Measurements from ENCODE around the gene COL16A1.

The COL16A1 gene

GRCh38 chr1:31655104-31655503, 48.7 kb downstream of the COL16A1 start:
- Histone ChIP-seq H3K9me2 (replicated peaks; ENCODE audit: control insufficient read depth, low read length) (no peaks in the 10 kb centered on the region), H3F3A (ENCODE audit: control insufficient read depth, insufficient read depth) (no peaks in the 10 kb centered on the region), H3K9me3 (ENCODE audit: control insufficient read depth, insufficient read depth, low read length) (no peaks in the 10 kb centered on the region), H3K4me2 (ENCODE audit: low read length) (no peak overlapping the region), H3K27me3 (ENCODE audit: control insufficient read depth, low read length) (peaks cover 16% of the 10 kb centered on the region), H3K79me2 (ENCODE audit: control insufficient read depth, low read length) (no peaks in the 10 kb centered on the region), H3K36me3 (ENCODE audit: control insufficient read depth, low read length) (no peaks in the 10 kb centered on the region), H4K20me1 (ENCODE audit: control insufficient read depth, insufficient read depth, low read depth, low read length) (no peaks in the 10 kb centered on the region), H3K27ac (ENCODE audit: low read depth, low read length) (no peak overlapping the region), H3K4me3 (ENCODE audit: low read length) (no peak overlapping the region), H3K4me1 (ENCODE audit: control insufficient read depth, low read length) (no peaks in the 10 kb centered on the region)
- TF ChIP-seq EZH2phosphoT487 (IDR thresholded peaks at IDR 0.05; ENCODE audit: borderline replicate concordance, low read length), result no peak

- Histone ChIP-seq H3K27me3 (ENCODE audit: control insufficient read depth, low read length) (peaks cover 19% of the 10 kb centered on the region), H3K4me2 (ENCODE audit: low read length) (no peak overlapping the region), H3F3A (ENCODE audit: control insufficient read depth, insufficient read depth) (no peaks in the 10 kb centered on the region), H3K4me3 (ENCODE audit: low read length) (no peak overlapping the region), H3K9me2 (replicated peaks; ENCODE audit: control insufficient read depth, low read length) (no peaks in the 10 kb centered on the region), H3K27ac (ENCODE audit: low read depth, low read length) (no peak overlapping the region), H3K9me3 (ENCODE audit: control insufficient read depth, insufficient read depth, low read length) (no peaks in the 10 kb centered on the region), H3K79me2 (ENCODE audit: control insufficient read depth, low read length) (no peaks in the 10 kb centered on the region), H3K4me1 (ENCODE audit: control insufficient read depth, low read length) (no peaks in the 10 kb centered on the region), H3K36me3 (ENCODE audit: control insufficient read depth, low read length) (no peaks in the 10 kb centered on the region), H4K20me1 (ENCODE audit: control insufficient read depth, insufficient read depth, low read depth, low read length) (no peaks in the 10 kb centered on the region)
- TF ChIP-seq EZH2phosphoT487 (IDR thresholded peaks at IDR 0.05; ENCODE audit: borderline replicate concordance, low read length) (no peak), CTCF (IDR thresholded peaks at IDR 0.05; ENCODE audit: low read depth, low read length, poor library complexity, severe bottlenecking) (no peak)
These were observed 49.4 kb downstream of the COL16A1 start for GRCh38 chr1:31654474-31654776.

- Histone ChIP-seq H3K36me3 (ENCODE audit: control insufficient read depth, low read length) (no peaks in the 10 kb centered on the region), H4K20me1 (ENCODE audit: control insufficient read depth, insufficient read depth, low read depth, low read length) (no peaks in the 10 kb centered on the region), H3K4me1 (ENCODE audit: control insufficient read depth, low read length) (no peaks in the 10 kb centered on the region), H3K27ac (ENCODE audit: low read depth, low read length) (no peak overlapping the region), H3K79me2 (ENCODE audit: control insufficient read depth, low read length) (no peaks in the 10 kb centered on the region), H3F3A (ENCODE audit: control insufficient read depth, insufficient read depth) (no peaks in the 10 kb centered on the region), H3K4me3 (ENCODE audit: low read length) (no peak overlapping the region), H3K9me3 (ENCODE audit: control insufficient read depth, insufficient read depth, low read length) (no peaks in the 10 kb centered on the region), H3K27me3 (ENCODE audit: control insufficient read depth, low read length) (peaks cover 19% of the 10 kb centered on the region), H3K9me2 (replicated peaks; ENCODE audit: control insufficient read depth, low read length) (no peaks in the 10 kb centered on the region), H3K4me2 (ENCODE audit: low read length) (no peak overlapping the region)
- no peak for TF ChIP-seq CTCF (IDR thresholded peaks at IDR 0.05; ENCODE audit: low read depth, low read length, poor library complexity, severe bottlenecking)
- no peak for TF ChIP-seq EZH2phosphoT487 (IDR thresholded peaks at IDR 0.05; ENCODE audit: borderline replicate concordance, low read length)
These were observed 49.9 kb downstream of the COL16A1 start for GRCh38 chr1:31653717-31654473.

GRCh38 chr1:31652891-31653499, 50.8 kb downstream of the COL16A1 start:
- peaks cover 19% of the 10 kb centered on the region for H3K27me3 ChIP-seq (ENCODE audit: control insufficient read depth, low read length)
- H3K9me2 ChIP-seq (replicated peaks; ENCODE audit: control insufficient read depth, low read length), result no peaks in the 10 kb centered on the region
- TF ChIP-seq CTCF (IDR thresholded peaks at IDR 0.05; ENCODE audit: low read depth, low read length, poor library complexity, severe bottlenecking) (no peak), EZH2phosphoT487 (IDR thresholded peaks at IDR 0.05; ENCODE audit: borderline replicate concordance, low read length) (no peak)

More at GRCh38 chr1:31652891-31653499, 50.8 kb downstream of the COL16A1 start:
- no peaks in the 10 kb centered on the region for H3K9me3 ChIP-seq (ENCODE audit: control insufficient read depth, insufficient read depth, low read length)
- no peak overlapping the region for H3K27ac ChIP-seq (ENCODE audit: low read depth, low read length)
- H4K20me1 ChIP-seq (ENCODE audit: control insufficient read depth, insufficient read depth, low read depth, low read length), result no peaks in the 10 kb centered on the region
- no peaks in the 10 kb centered on the region for H3K79me2 ChIP-seq (ENCODE audit: control insufficient read depth, low read length)
- H3F3A ChIP-seq (ENCODE audit: control insufficient read depth, insufficient read depth), result no peaks in the 10 kb centered on the region
- no peak overlapping the region for H3K4me2 ChIP-seq (ENCODE audit: low read length)
- H3K4me3 ChIP-seq (ENCODE audit: low read length), result no peak overlapping the region
- H3K36me3 ChIP-seq (ENCODE audit: control insufficient read depth, low read length), result no peaks in the 10 kb centered on the region
- no peaks in the 10 kb centered on the region for H3K4me1 ChIP-seq (ENCODE audit: control insufficient read depth, low read length)

Measured in DOHH2 (cell line).